Measurements from ENCODE around the gene GMDS. TPM values are rescaled to one million over a fixed set of nuclear protein-coding genes. Genes with fewer than 3 reads are reported as not detected.

Gene GMDS
- total RNA-seq, 1 experiment from 2014 or later, result 27.6 TPM

DNA sequence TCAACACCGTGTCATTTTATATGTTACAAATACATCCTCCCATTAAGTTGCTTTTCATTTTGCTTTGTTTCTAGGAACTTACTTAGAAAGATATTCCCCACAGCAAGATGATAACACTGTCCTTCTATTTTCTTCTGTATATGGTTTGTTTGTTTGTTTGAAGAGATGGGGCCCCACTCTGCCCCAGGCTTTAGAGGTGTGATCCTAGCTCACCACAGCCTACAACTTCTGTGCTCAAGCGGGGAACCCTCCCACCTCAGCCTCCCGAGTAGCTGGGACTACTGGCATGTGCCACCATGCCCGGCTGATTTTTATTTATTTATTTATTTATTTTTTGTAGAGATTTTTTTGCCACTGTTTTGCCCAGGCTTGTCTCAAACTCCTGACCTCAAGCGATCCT, 14.2 kb upstream of the GMDS start:
- H3K27me3 Mint-ChIP-seq (ENCODE audit: low read depth), result no peaks in the 10 kb centered on the region
- no peaks in the 10 kb centered on the region for H3K4me1 ChIP-seq (ENCODE audit: insufficient read depth, low read length)
- no peak overlapping the region for H2AK5ac ChIP-seq (ENCODE audit: insufficient read length, low read length)
- WGBS (ENCODE audit: extremely low coverage, insufficient read length, low lambda C conversion rate), result no CpG with 5 or more reads among the region's 5 CpGs
- TF ChIP-seq, protein P1, sequence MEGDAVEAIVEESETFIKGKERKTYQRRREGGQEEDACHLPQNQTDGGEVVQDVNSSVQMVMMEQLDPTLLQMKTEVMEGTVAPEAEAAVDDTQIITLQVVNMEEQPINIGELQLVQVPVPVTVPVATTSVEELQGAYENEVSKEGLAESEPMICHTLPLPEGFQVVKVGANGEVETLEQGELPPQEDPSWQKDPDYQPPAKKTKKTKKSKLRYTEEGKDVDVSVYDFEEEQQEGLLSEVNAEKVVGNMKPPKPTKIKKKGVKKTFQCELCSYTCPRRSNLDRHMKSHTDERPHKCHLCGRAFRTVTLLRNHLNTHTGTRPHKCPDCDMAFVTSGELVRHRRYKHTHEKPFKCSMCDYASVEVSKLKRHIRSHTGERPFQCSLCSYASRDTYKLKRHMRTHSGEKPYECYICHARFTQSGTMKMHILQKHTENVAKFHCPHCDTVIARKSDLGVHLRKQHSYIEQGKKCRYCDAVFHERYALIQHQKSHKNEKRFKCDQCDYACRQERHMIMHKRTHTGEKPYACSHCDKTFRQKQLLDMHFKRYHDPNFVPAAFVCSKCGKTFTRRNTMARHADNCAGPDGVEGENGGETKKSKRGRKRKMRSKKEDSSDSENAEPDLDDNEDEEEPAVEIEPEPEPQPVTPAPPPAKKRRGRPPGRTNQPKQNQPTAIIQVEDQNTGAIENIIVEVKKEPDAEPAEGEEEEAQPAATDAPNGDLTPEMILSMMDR (conservative IDR thresholded peaks at IDR 0.05), result no peak
- H2BK120ac ChIP-seq (ENCODE audit: low read depth, low read length, poor library complexity, severe bottlenecking), result no peak overlapping the region
- H3K9ac ChIP-seq (ENCODE audit: extremely low read depth, insufficient read length, low read length), result no peak overlapping the region
- H3K79me1 ChIP-seq (ENCODE audit: insufficient read depth, low read depth, low read length, poor library complexity, severe bottlenecking), result no peaks in the 10 kb centered on the region
- no peak overlapping the region for H2AFZ ChIP-seq (ENCODE audit: low read length)
- no peak overlapping the region for H4K8ac ChIP-seq (replicated peaks; ENCODE audit: insufficient read length, low read depth, low read length)
- peaks cover 5% of the 10 kb centered on the region for H3K9me3 ChIP-seq (ENCODE audit: control insufficient read depth, low read depth, low read length)
- no peak overlapping the region for H2BK5ac ChIP-seq (ENCODE audit: insufficient read length, low read length)
- H3K56ac ChIP-seq (ENCODE audit: insufficient read length, low read depth, low read length), result no peak overlapping the region
- H3K27ac Mint-ChIP-seq, result no peak overlapping the region
- H2BK15ac ChIP-seq (ENCODE audit: low read depth, low read length), result no peak overlapping the region
- no peaks in the 10 kb centered on the region for H3K27me3 ChIP-seq (ENCODE audit: insufficient read depth, low read length)
- H3K4me1 Mint-ChIP-seq, result no peaks in the 10 kb centered on the region
- H2BK12ac ChIP-seq (ENCODE audit: insufficient read length, low read depth, low read length), result no peak overlapping the region
- H3K9me3 Mint-ChIP-seq, result peaks cover 0 to 10% of the 10 kb centered on the region in 2 experiments; a peak in 3 of 5 replicates
- no peak overlapping the region for H3K23ac ChIP-seq (ENCODE audit: insufficient read length, low read depth, low read length)
- H3K36me3 Mint-ChIP-seq (ENCODE audit: insufficient read depth in 1 of 3, low read depth in 3 of 3), result peaks cover 11 to 17% (median 12%) of the 10 kb centered on the region in 3 experiments
- no peaks in the 10 kb centered on the region for H3K79me2 ChIP-seq (ENCODE audit: insufficient read depth, low read length)
- H3K4me3 Mint-ChIP-seq, result no peak overlapping the region
- H3K23me2 ChIP-seq (ENCODE audit: insufficient read length, low read depth, low read length, poor library complexity, severe bottlenecking), result no peaks in the 10 kb centered on the region
- no peak for DNase-seq
- H3K4ac ChIP-seq (ENCODE audit: low read depth, low read length), result no peak overlapping the region
- no peak overlapping the region for H3K14ac ChIP-seq (ENCODE audit: insufficient read depth, low read length)
- no peak overlapping the region for H3K4me2 ChIP-seq (ENCODE audit: insufficient read depth, insufficient read length, low read length)
- H3T11ph ChIP-seq (ENCODE audit: low read length), result no peak overlapping the region
- no peak overlapping the region for H4K91ac ChIP-seq (ENCODE audit: insufficient read length, low read depth, low read length)
- H3K18ac ChIP-seq (ENCODE audit: insufficient read length, low read depth, low read length), result no peak overlapping the region
- no peaks in the 10 kb centered on the region for H4K20me1 ChIP-seq (ENCODE audit: control insufficient read depth, insufficient read depth, insufficient read length)
- no peak overlapping the region for H2BK20ac ChIP-seq (ENCODE audit: low read depth, low read length, poor library complexity, severe bottlenecking)
- H4K5ac ChIP-seq (ENCODE audit: insufficient read length, low read depth, low read length), result no peak overlapping the region
- H3K27ac ChIP-seq (ENCODE audit: insufficient read length, low read depth, low read length), result no peak overlapping the region
